ENCODE data around the gene SVIL.
A peak's percentile ranks its signal among the peaks of the same experiment; 100 is the strongest.

Gene SVIL

GRCh38 chr10:29637537-29637936 lies 2.8 kb upstream of the SVIL start:
- H3K27ac ChIP-seq = no peak overlapping the region

DNA sequence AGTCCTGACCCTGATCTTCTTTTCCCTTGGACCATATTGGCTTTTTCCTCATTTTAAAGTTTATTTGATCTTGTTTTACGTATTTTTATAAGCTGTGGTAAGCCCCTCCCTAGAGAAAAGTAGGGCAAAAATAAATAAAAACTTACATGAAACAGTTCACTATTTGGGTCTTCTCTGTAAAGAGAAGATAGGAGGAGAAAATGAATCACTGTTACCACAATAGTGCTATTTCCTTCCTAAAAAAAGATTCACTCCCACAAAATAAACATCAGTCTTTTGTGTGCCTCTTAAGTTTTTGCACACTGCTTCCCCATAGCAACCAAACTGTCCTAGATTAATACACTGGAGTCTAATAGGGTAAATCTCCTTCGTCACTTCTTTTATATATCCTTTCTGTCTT lies 1.4 kb upstream of the SVIL start:
- TF ChIP-seq ZFX (IDR thresholded peaks at IDR 0.05) = no peak
- no peak for TF ChIP-seq CTCF (conservative IDR thresholded peaks at IDR 0.05)
- no peak overlapping the region for H3K27ac ChIP-seq

More at GRCh38 chr10:29637537-29637936, 2.8 kb upstream of the SVIL start:
- TF ChIP-seq CTCF (conservative IDR thresholded peaks at IDR 0.05) = no peak
- TF ChIP-seq ZFX (IDR thresholded peaks at IDR 0.05) = no peak

DNA sequence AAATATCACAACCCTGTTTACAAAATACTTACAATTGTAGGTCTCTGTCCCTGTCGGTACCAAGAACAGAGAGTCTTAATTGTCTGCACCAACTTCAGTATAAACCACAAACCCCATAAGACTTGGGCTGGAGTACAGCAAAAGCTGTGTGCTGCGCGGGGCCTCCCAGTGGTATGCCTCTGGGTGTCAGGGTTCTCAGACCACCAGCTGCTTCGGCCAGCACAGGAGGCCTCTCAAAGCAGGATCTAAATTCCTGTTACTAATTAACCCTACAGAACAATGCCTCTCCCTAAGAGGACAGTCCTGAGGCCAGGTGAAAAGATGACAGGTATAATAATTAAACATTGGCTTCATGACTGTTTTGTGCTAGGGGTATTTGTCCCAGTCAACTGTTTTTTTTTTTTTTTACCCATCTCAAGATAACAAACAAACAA lies 957 bp upstream of the SVIL start:
- H3K27ac ChIP-seq = no peak overlapping the region
- TF ChIP-seq ZFX (IDR thresholded peaks at IDR 0.05) (no peak), CTCF (conservative IDR thresholded peaks at IDR 0.05) (no peak)

- TF ChIP-seq ZFX (IDR thresholded peaks at IDR 0.05) (no peak), CTCF (conservative IDR thresholded peaks at IDR 0.05) (no peak)
- H3K27ac ChIP-seq = no peak overlapping the region
These were observed 666 bp downstream of the SVIL start for GRCh38 chr10:29634105-29634504.

DNA sequence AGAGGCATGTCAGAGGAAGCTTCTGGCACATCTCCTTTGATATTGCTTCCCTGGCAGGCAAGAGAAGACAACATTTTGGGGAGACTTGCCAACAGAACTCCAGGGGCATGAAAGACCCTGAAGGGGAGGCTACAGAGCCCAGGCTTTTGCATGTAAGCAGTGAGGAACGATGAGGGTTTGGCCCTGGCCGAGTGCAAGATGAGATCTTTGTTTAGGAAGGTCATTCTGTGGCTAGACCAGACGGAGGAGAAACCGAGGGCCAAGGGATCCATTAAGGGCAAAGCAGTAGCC lies 3.8 kb downstream of the SVIL start:
- no peak for TF ChIP-seq ZFX (IDR thresholded peaks at IDR 0.05)
- no peak for TF ChIP-seq CTCF (conservative IDR thresholded peaks at IDR 0.05)
- peak overlapping the region; percentile 99 for H3K27ac ChIP-seq

DNA sequence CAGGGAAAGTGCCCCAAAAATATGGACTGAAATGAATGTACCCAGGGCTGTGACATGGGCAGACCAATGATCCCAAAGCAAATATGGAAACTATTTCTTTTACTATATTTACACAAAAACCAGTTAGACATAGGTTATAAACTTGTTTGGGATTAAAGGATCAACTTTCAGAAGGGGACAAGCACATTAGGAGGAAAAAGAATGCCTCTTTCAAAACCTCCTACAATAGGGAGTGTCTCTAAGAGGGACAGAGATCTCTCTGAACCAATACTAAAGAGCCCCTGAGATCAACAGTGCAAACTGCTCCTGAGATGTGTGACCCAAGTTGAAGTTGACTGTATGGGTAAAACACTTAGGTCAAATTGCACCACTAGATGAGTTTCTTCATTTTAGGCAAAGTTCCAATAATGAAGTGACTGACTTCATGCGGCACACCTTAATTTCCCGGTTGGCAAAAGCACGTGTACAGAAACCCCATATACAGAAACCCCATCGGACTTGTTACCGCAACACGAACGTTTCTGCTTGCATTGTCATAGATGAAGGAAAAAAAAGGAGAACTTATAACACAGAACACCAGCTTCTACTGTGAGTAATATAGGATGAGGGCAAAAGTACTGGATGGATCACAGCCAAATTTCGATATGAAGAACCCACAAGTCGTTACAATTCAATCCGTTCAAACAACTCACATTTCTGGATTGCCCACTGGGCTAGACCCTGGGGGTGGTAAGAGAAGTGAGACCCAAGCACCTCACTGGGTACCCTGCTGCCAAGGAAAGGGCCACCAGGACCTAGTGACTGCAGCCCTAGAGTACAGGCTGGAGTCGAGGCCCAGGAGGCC lies 4.3 kb downstream of the SVIL start:
- peak overlapping the region; percentile 99 for H3K27ac ChIP-seq
- TF ChIP-seq ZFX (IDR thresholded peaks at IDR 0.05) = peak; percentile 41; the same call in 1 of the 2 replicates
- TF ChIP-seq CTCF (conservative IDR thresholded peaks at IDR 0.05) = no peak

- TF ChIP-seq CTCF (conservative IDR thresholded peaks at IDR 0.05) (no peak), ZFX (IDR thresholded peaks at IDR 0.05) (no peak)
- peak overlapping the region; percentile 99 for H3K27ac ChIP-seq
These were observed 5.8 kb downstream of the SVIL start for GRCh38 chr10:29628912-29629526.

Data from C4-2B (cell line).